Left lung (tissue), 10 donors: ENCODE data around the gene ERC2. TPM values are rescaled to one million over a fixed set of nuclear protein-coding genes. Genes with fewer than 3 reads are reported as not detected.

Source experiments
- ATAC-seq: fragments of 200-7000 bp; cut with Tn5 transposase; one replicate; pipeline ENCODE4 v1.9.1; 2020; ENCODE audit warnings: moderate library complexity
- DNase-seq, 4 donors: peaks; one replicate each; pipeline ENCODE4 v3.0.0-alpha.2; 2013 to 2020
- H3K27ac ChIP-seq, 2 donors: fragments of 200-600 bp; sonication (generic) in 1 of 2; one replicate each; pipeline versions ENCODE4 v1.5.0 to v1.8.0; 2020 to 2021
- H3K27me3 ChIP-seq, 2 donors: fragments of 200-600 bp; sonication (generic) in 1 of 2; one replicate each; pipeline versions ENCODE4 v1.5.0 to v1.8.0; 2020 to 2021
- H3K36me3 ChIP-seq, 2 donors: fragments of 200-600 bp; sonication (generic) in 1 of 2; one replicate each; pipeline versions ENCODE4 v1.5.0 to v1.8.0; 2020 to 2021
- H3K4me1 ChIP-seq, 2 donors: fragments of 200-600 bp; one replicate each; pipeline ENCODE4 v1.8.0; 2021
- H3K4me3 ChIP-seq, 2 donors: fragments of 200-600 bp; sonication (generic) in 1 of 2; one replicate each; pipeline versions ENCODE4 v1.5.0 to v1.8.0; 2020 to 2021; ENCODE audit warnings: mild to moderate bottlenecking in 1 of 2
- H3K9me3 ChIP-seq, 2 donors: fragments of 200-600 bp; sonication (generic) in 1 of 2; one replicate each; pipeline versions ENCODE4 v1.5.0 to v1.8.0; 2020 to 2021
- intact Hi-C, 2 donors: fragments of 100-400 bp; cut with DNase I; formaldehyde crosslinking; loops; one replicate each; pipeline versions ENCODE4 v1.11.2 to v1.14.2; 2022
- microRNA-seq, 2 donors: library from miRNA; unstranded; fragments of <30 nt; microRNA quantifications; one replicate each; pipeline ENCODE4, GENCODE V29; 2019
- polyA plus RNA-seq, 6 donors: library from polyadenylated mRNA; unstranded; fragments of 120-200 nt; gene quantifications; one replicate each; pipeline ENCODE4 v1.2.1, GENCODE V29; 2013; ENCODE audit not compliant: insufficient read length in 6 of 6
- total RNA-seq, 2 donors: library from RNA; stranded (reverse); fragmentation: NEBNext Ultra II Directional; extraction: Animal tissue kit (Norgen Biotek cat#: 25700); gene quantifications; one replicate each; pipeline ENCODE4 v1.2.1, GENCODE V29; 2021
- TF ChIP-seq, protein P1 (sequence below), 2 donors: fragments of 200-600 bp; sonication (generic) in 1 of 2; IDR thresholded peaks; one replicate each; pipeline versions ENCODE4 v1.5.0 to v1.8.0; 2021; ENCODE audit warnings: antibody characterized with exemption in 2 of 2
- donor health status: DM: no; HTN: yes; CAD: no.
- donor health status: DM: no; HTN: no; CAD: no.

The ERC2 gene
- total and polyA plus RNA-seq, 8 donors = 1.6 to 3.3 (median 2.1) TPM

GRCh38 chr3:55461896-55462295 lies 1006.4 kb downstream of the ERC2 start:
- Histone ChIP-seq H3K36me3 (no peaks in the 10 kb centered on the region), H3K4me3 (no peak overlapping the region), H3K4me1 (no peaks in the 10 kb centered on the region), H3K9me3 (no peaks in the 10 kb centered on the region), H3K27me3 (no peaks in the 10 kb centered on the region), H3K27ac (no peak overlapping the region)
- intact Hi-C loops = no loop called here
- TF ChIP-seq, protein P1, sequence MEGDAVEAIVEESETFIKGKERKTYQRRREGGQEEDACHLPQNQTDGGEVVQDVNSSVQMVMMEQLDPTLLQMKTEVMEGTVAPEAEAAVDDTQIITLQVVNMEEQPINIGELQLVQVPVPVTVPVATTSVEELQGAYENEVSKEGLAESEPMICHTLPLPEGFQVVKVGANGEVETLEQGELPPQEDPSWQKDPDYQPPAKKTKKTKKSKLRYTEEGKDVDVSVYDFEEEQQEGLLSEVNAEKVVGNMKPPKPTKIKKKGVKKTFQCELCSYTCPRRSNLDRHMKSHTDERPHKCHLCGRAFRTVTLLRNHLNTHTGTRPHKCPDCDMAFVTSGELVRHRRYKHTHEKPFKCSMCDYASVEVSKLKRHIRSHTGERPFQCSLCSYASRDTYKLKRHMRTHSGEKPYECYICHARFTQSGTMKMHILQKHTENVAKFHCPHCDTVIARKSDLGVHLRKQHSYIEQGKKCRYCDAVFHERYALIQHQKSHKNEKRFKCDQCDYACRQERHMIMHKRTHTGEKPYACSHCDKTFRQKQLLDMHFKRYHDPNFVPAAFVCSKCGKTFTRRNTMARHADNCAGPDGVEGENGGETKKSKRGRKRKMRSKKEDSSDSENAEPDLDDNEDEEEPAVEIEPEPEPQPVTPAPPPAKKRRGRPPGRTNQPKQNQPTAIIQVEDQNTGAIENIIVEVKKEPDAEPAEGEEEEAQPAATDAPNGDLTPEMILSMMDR (IDR thresholded peaks at IDR 0.05) = no peak
- ATAC-seq (no peak), DNase-seq (no peak)

GRCh38 chr3:55459838-55460237 lies 1008.4 kb downstream of the ERC2 start:
- ATAC-seq (no peak), DNase-seq (no peak)
- H3K27ac ChIP-seq = no peak overlapping the region
- no peaks in the 10 kb centered on the region for H3K9me3 ChIP-seq
- H3K27me3 ChIP-seq = no peaks in the 10 kb centered on the region
- H3K4me3 ChIP-seq = no peak overlapping the region
- intact Hi-C loops = no loop called here
- H3K36me3 ChIP-seq = no peaks in the 10 kb centered on the region
- TF ChIP-seq, protein P1 (IDR thresholded peaks at IDR 0.05) = no peak
- peaks cover 0 to 2% of the 10 kb centered on the region in 2 donors for H3K4me1 ChIP-seq

Small RNA genes within 50 kb of the gene (microRNA-seq; reads per million reads assigned to microRNA genes)
- gene MIR3938 = 0 to 0.27 reads per million in 2 donors

Other genes starting within 250 kb of the ERC2 start
- gene CCDC66, start 88.7 kb upstream of the ERC2 start, total RNA-seq = 10 to 100 TPM; 19.4 to 24.3 TPM
- gene CCDC66, start 88.7 kb upstream of the ERC2 start, polyA plus RNA-seq = 10 to 100 TPM; 47.3 to 66.6 (median 56.3) TPM
- gene TASOR, start 214.8 kb upstream of the ERC2 start, total RNA-seq = 10 to 100 TPM; 61.8 to 70.1 TPM
- gene TASOR, start 214.8 kb upstream of the ERC2 start, polyA plus RNA-seq = 10 to 100 TPM; 80.4 to 91.3 (median 83.5) TPM